ENCODE results near the gene OR13C9.
"Not testable (repeated sequence)": the region's sequence is repeated elsewhere in the genome, so short reads cannot be mapped to it uniquely, and the experiment has no call there.

The OR13C9 gene, protein sequence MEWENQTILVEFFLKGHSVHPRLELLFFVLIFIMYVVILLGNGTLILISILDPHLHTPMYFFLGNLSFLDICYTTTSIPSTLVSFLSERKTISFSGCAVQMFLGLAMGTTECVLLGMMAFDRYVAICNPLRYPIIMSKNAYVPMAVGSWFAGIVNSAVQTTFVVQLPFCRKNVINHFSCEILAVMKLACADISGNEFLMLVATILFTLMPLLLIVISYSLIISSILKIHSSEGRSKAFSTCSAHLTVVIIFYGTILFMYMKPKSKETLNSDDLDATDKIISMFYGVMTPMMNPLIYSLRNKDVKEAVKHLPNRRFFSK

DNA sequence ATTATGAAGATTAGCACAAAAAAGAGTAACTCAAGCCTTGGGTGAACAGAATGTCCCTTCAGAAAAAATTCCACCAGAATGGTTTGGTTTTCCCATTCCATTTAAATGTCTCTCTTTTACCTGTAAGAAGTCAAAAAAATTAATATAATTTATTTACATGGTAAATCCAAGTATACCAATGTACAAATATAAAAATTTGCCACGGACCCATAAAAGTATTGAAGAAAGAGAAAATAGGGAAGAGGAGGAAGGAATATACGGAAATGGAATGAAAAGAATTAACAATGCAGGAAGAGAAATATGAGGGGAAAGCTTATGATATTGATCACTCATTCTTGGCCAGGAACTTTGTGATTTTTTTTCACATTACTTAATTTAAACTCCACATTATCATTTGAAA, at the start of gene OR13C9:
OR13C9 (minus strand) TSS at position 101 of the 400 bp plus-strand sequence; CDS start at position 101, 0 bp downstream.
- H3K9ac ChIP-seq (ENCODE audit: low read length) = no peak within 1 kb of the TSS
- no peaks in the 10 kb centered on the region for H3K36me3 ChIP-seq (ENCODE audit: control insufficient read depth, insufficient read depth, low read length)
- H3K27ac ChIP-seq (ENCODE audit: low read depth, low read length) = no peak within 1 kb of the TSS
- H3K4me3 ChIP-seq (ENCODE audit: low read length) = no peak within 1 kb of the TSS
- no peaks in the 10 kb centered on the region for H3K4me1 ChIP-seq (ENCODE audit: control insufficient read depth, insufficient read depth, low read length)
- H3K27me3 ChIP-seq (ENCODE audit: control insufficient read depth, insufficient read depth, low read length) = no peaks in the 10 kb centered on the region

DNA sequence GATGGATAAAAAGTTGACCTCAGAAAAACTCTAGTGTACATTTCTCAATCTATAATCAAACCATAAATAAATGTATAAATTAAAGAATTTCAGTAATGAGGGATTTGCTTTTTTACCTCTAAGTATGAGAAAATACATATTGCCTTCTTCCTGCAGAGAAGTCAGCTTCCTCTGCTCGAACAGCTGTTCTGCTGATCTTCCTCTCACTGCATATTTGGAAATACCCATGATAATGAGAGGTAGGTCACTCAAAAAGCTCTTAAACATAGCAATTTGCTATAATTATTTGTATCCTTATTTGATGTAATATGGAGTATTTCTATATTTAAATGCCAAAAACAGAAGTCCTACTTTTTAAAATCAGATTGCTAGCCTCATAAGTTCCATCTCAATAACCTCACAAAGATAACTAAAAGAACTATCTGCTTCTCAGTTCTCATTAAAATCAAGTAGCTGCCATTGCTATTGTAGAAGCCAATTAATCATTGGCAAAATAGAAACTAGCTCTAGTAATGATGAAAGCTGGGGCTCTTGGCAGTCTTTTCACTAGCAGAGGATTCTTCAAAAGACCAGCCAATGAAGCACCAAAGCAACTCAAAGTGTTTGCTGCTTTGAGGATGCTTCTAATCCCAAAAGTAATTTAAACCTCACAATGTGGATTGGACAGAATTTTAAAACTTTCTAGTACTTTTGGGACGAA, 40.6 kb upstream of the OR13C9 start:
- H3K4me3 ChIP-seq (ENCODE audit: low read length) = no peak overlapping the region
- H3K4me1 ChIP-seq (ENCODE audit: control insufficient read depth, insufficient read depth, low read length) = no peaks in the 10 kb centered on the region
- H3K9ac ChIP-seq (ENCODE audit: low read length) = no peak overlapping the region
- no peaks in the 10 kb centered on the region for H3K36me3 ChIP-seq (ENCODE audit: control insufficient read depth, insufficient read depth, low read length)
- H3K27me3 ChIP-seq (ENCODE audit: control insufficient read depth, insufficient read depth, low read length) = no peaks in the 10 kb centered on the region
- H3K27ac ChIP-seq (ENCODE audit: low read depth, low read length) = no peak overlapping the region

GRCh38 chr9:104635456-104635855, 17.5 kb upstream of the OR13C9 start:
- Histone ChIP-seq H3K4me3 (ENCODE audit: low read length) (no peak overlapping the region), H3K9ac (ENCODE audit: low read length) (no peak overlapping the region), H3K27me3 (ENCODE audit: control insufficient read depth, insufficient read depth, low read length) (no peaks in the 10 kb centered on the region), H3K36me3 (ENCODE audit: control insufficient read depth, insufficient read depth, low read length) (no peaks in the 10 kb centered on the region), H3K27ac (ENCODE audit: low read depth, low read length) (no peak overlapping the region), H3K4me1 (ENCODE audit: control insufficient read depth, insufficient read depth, low read length) (no peaks in the 10 kb centered on the region)

GRCh38 chr9:104633976-104634520, 16.0 kb upstream of the OR13C9 start:
- H3K9ac ChIP-seq (ENCODE audit: low read length) = no peak overlapping the region
- no peak overlapping the region for H3K4me3 ChIP-seq (ENCODE audit: low read length)
- H3K27me3 ChIP-seq (ENCODE audit: control insufficient read depth, insufficient read depth, low read length) = no peaks in the 10 kb centered on the region
- H3K27ac ChIP-seq (ENCODE audit: low read depth, low read length) = no peak overlapping the region
- H3K36me3 ChIP-seq (ENCODE audit: control insufficient read depth, insufficient read depth, low read length) = no peaks in the 10 kb centered on the region
- no peaks in the 10 kb centered on the region for H3K4me1 ChIP-seq (ENCODE audit: control insufficient read depth, insufficient read depth, low read length)

- H3K27ac ChIP-seq (ENCODE audit: low read depth, low read length); H3K9ac ChIP-seq (ENCODE audit: low read length); H3K36me3 ChIP-seq (ENCODE audit: control insufficient read depth, insufficient read depth, low read length); H3K4me1 ChIP-seq (ENCODE audit: control insufficient read depth, insufficient read depth, low read length); H3K27me3 ChIP-seq (ENCODE audit: control insufficient read depth, insufficient read depth, low read length); H3K4me3 ChIP-seq (ENCODE audit: low read length): not testable (repeated sequence)
These were observed 8.0 kb upstream of the OR13C9 start for GRCh38 chr9:104625964-104626363.

GRCh38 chr9:104617418-104617817, 586 bp downstream of the OR13C9 start:
- H3K9ac ChIP-seq (ENCODE audit: low read length) = no peak overlapping the region
- H3K4me3 ChIP-seq (ENCODE audit: low read length) = no peak overlapping the region
- H3K4me1 ChIP-seq (ENCODE audit: control insufficient read depth, insufficient read depth, low read length) = no peaks in the 10 kb centered on the region
- no peak overlapping the region for H3K27ac ChIP-seq (ENCODE audit: low read depth, low read length)
- H3K27me3 ChIP-seq (ENCODE audit: control insufficient read depth, insufficient read depth, low read length) = no peaks in the 10 kb centered on the region
- H3K36me3 ChIP-seq (ENCODE audit: control insufficient read depth, insufficient read depth, low read length) = no peaks in the 10 kb centered on the region

- Histone ChIP-seq H3K27me3 (ENCODE audit: control insufficient read depth, insufficient read depth, low read length) (no peaks in the 10 kb centered on the region), H3K9ac (ENCODE audit: low read length) (no peak overlapping the region), H3K4me1 (ENCODE audit: control insufficient read depth, insufficient read depth, low read length) (no peaks in the 10 kb centered on the region), H3K27ac (ENCODE audit: low read depth, low read length) (no peak overlapping the region), H3K36me3 (ENCODE audit: control insufficient read depth, insufficient read depth, low read length) (no peaks in the 10 kb centered on the region), H3K4me3 (ENCODE audit: low read length) (no peak overlapping the region)
These were observed 6.8 kb downstream of the OR13C9 start for GRCh38 chr9:104611213-104611612.

- Histone ChIP-seq H3K4me3 (ENCODE audit: low read length) (no peak overlapping the region), H3K36me3 (ENCODE audit: control insufficient read depth, insufficient read depth, low read length) (no peaks in the 10 kb centered on the region), H3K27me3 (ENCODE audit: control insufficient read depth, insufficient read depth, low read length) (no peaks in the 10 kb centered on the region), H3K9ac (ENCODE audit: low read length) (no peak overlapping the region), H3K27ac (ENCODE audit: low read depth, low read length) (no peak overlapping the region), H3K4me1 (ENCODE audit: control insufficient read depth, insufficient read depth, low read length) (no peaks in the 10 kb centered on the region)
These were observed 9.7 kb downstream of the OR13C9 start for GRCh38 chr9:104608336-104608735.

GRCh38 chr9:104606152-104606551, 11.9 kb downstream of the OR13C9 start:
- Histone ChIP-seq H3K9ac (ENCODE audit: low read length) (no peak overlapping the region), H3K27me3 (ENCODE audit: control insufficient read depth, insufficient read depth, low read length) (no peaks in the 10 kb centered on the region), H3K36me3 (ENCODE audit: control insufficient read depth, insufficient read depth, low read length) (no peaks in the 10 kb centered on the region), H3K27ac (ENCODE audit: low read depth, low read length) (no peak overlapping the region), H3K4me1 (ENCODE audit: control insufficient read depth, insufficient read depth, low read length) (no peaks in the 10 kb centered on the region), H3K4me3 (ENCODE audit: low read length) (no peak overlapping the region)

GRCh38 chr9:104605527-104605926, 12.5 kb downstream of the OR13C9 start, which contains the start of gene OR13C2:
TSS of gene OR13C2 (minus strand) at chr9:104605627. CDS start at chr9:104605627, 0 bp downstream.
- not testable (repeated sequence) for H3K27ac ChIP-seq (ENCODE audit: low read depth, low read length); H3K9ac ChIP-seq (ENCODE audit: low read length); H3K36me3 ChIP-seq (ENCODE audit: control insufficient read depth, insufficient read depth, low read length); H3K4me3 ChIP-seq (ENCODE audit: low read length); H3K4me1 ChIP-seq (ENCODE audit: control insufficient read depth, insufficient read depth, low read length); H3K27me3 ChIP-seq (ENCODE audit: control insufficient read depth, insufficient read depth, low read length)

DNA sequence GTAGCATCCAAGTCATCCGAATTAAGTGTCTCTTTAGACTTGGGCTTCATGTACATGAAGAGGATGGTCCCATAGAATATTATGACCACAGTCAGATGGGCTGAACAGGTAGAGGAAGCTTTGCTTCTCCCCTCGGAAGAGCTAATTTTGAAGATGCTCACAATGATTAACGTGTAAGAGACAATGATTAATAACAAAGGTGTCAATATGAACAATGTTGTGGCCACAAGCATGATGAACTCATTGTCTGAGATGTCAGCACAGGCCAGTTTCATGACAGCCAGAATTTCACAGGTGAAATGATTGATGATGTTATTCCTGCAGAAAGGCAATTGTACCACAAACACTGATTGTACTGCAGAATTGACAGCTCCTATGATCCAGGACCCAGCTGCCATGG, 13.2 kb downstream of the OR13C9 start:
- Histone ChIP-seq H3K9ac (ENCODE audit: low read length) (no peak overlapping the region), H3K36me3 (ENCODE audit: control insufficient read depth, insufficient read depth, low read length) (no peaks in the 10 kb centered on the region), H3K4me1 (ENCODE audit: control insufficient read depth, insufficient read depth, low read length) (no peaks in the 10 kb centered on the region), H3K4me3 (ENCODE audit: low read length) (no peak overlapping the region), H3K27ac (ENCODE audit: low read depth, low read length) (no peak overlapping the region), H3K27me3 (ENCODE audit: control insufficient read depth, insufficient read depth, low read length) (no peaks in the 10 kb centered on the region)

DNA sequence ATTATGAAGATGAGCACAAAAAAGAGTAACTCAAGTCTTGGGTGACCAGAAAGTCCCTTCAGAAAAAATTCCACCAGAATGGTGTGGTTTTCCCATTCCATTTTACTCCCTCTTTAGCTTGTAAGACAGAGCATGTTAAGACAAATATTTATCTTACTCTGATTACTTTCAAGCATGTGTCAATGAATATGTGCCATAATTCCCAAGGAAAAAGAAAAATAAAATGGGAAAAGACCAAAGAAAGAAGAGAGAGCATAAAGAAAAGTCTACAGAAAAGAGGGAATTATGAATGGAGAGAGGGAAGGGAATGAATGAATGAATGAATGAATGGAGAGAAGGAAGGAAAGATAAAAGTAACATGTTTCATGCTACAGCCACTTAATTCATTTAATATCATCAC, 18.7 kb downstream of the OR13C9 start, which contains the start of gene OR13C5:
OR13C5 (minus strand) TSS at position 101 of the 400 bp plus-strand sequence; CDS start at position 101, 0 bp downstream.
- not testable (repeated sequence) for H3K9ac ChIP-seq (ENCODE audit: low read length); H3K27me3 ChIP-seq (ENCODE audit: control insufficient read depth, insufficient read depth, low read length); H3K27ac ChIP-seq (ENCODE audit: low read depth, low read length); H3K36me3 ChIP-seq (ENCODE audit: control insufficient read depth, insufficient read depth, low read length); H3K4me3 ChIP-seq (ENCODE audit: low read length); H3K4me1 ChIP-seq (ENCODE audit: control insufficient read depth, insufficient read depth, low read length)
